Activated T-cell treated with anti-CD3 and anti-CD28 coated beads, Interleukin-2, amount 50 U/mL, for 1 hour (primary cell): ENCODE measurements around the gene TSFM.

Experiments
- DNase-seq: peaks from one replicate; pipeline ENCODE4 v3.0.0-alpha.2; 2020

TSFM gene

GRCh38 chr12:57783466-57783801, 847 bp downstream of the TSFM start:
- DNase-seq: no peak

GRCh38 chr12:57783861-57784260, 1.3 kb downstream of the TSFM start:
- DNase-seq: no peak

GRCh38 chr12:57793920-57794319, 11.3 kb downstream of the TSFM start:
- DNase-seq: no peak

GRCh38 chr12:57795354-57795753, 12.8 kb downstream of the TSFM start:
- DNase-seq: no peak

- DNase-seq: no peak
Measured at GRCh38 chr12:57796996-57797395, 14.4 kb downstream of the TSFM start.

- no peak for DNase-seq
Measured at GRCh38 chr12:57797933-57798332, 15.3 kb downstream of the TSFM start.

- DNase-seq: no peak
Measured at GRCh38 chr12:57800965-57801364, 18.4 kb downstream of the TSFM start.

- no peak for DNase-seq
Measured at GRCh38 chr12:57802607-57803006, 20.0 kb downstream of the TSFM start.

GRCh38 chr12:57803319-57803893, 20.8 kb downstream of the TSFM start:
- peak; percentile 43 for DNase-seq

- no peak for DNase-seq
Measured at GRCh38 chr12:57806677-57807076, 24.1 kb downstream of the TSFM start.

- no peak for DNase-seq
Measured at GRCh38 chr12:57807285-57807684, 24.7 kb downstream of the TSFM start.

- DNase-seq: no peak
Measured at GRCh38 chr12:57808351-57808750, 25.8 kb downstream of the TSFM start.

- no peak for DNase-seq
Measured at GRCh38 chr12:57809425-57809824, 26.8 kb downstream of the TSFM start.

- DNase-seq: no peak
Measured at GRCh38 chr12:57810450-57810849, 27.9 kb downstream of the TSFM start.

- no peak for DNase-seq
Measured at GRCh38 chr12:57811028-57811755, 28.6 kb downstream of the TSFM start.

GRCh38 chr12:57813111-57813970, 30.8 kb downstream of the TSFM start:
- no peak for DNase-seq

GRCh38 chr12:57813971-57814772, 31.6 kb downstream of the TSFM start:
- no peak for DNase-seq

- DNase-seq: no peak
Measured at GRCh38 chr12:57815177-57816000, 32.8 kb downstream of the TSFM start.

- no peak for DNase-seq
Measured at GRCh38 chr12:57816001-57816854, 33.6 kb downstream of the TSFM start.

GRCh38 chr12:57816855-57817151, 34.2 kb downstream of the TSFM start:
- no peak for DNase-seq

- DNase-seq: no peak
Measured at GRCh38 chr12:57817261-57817989, 34.8 kb downstream of the TSFM start.
